HG03575 (cell line): Measurements from ENCODE around the gene USP6NL.

Experiments
- ATAC-seq: cut with Tn5 transposase; IDR thresholded peaks from one replicate; pipeline ENCODE4 v1.9.1; 2021; ENCODE audit not compliant: unreplicated experiment, insufficient number of reproducible peaks, low FRiP score; ENCODE audit errors: extremely low read depth

Gene USP6NL

GRCh38 chr10:11562888-11563287, 48.6 kb downstream of the USP6NL start:
- no peak for ATAC-seq

DNA sequence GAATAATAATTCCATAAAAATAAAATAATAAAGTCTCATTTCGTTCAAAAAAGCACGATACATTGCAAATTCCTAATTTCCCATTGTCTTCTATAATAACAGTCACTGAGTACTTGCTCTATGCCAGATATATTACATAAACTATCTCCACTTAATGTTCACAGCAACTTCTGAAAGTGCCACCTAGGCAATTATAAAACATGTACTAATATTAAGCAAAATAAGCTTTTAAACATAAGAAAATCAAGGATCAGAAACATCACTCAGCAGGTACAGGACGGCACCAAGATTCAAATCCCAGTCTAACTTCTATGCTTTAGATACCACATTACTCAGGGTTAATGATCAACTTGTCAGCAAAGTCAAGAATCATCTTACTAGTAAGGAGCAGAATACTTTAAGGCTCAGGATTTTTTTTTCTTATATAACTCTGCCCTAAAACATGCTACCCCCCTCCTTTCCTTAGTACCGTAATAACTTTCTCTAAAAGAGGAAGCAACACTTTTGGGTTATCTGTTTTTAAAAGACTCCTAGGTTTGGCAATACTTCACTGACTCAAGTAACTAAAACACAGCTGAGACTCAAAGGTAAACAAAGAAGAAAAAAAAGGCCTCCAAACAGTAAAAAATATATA, 51.3 kb downstream of the USP6NL start:
- peak; percentile 54 for ATAC-seq

GRCh38 chr10:11557967-11558366, 53.5 kb downstream of the USP6NL start:
- ATAC-seq, result no peak

- ATAC-seq, result no peak
Observed at GRCh38 chr10:11557513-11557912, 53.9 kb downstream of the USP6NL start.

DNA sequence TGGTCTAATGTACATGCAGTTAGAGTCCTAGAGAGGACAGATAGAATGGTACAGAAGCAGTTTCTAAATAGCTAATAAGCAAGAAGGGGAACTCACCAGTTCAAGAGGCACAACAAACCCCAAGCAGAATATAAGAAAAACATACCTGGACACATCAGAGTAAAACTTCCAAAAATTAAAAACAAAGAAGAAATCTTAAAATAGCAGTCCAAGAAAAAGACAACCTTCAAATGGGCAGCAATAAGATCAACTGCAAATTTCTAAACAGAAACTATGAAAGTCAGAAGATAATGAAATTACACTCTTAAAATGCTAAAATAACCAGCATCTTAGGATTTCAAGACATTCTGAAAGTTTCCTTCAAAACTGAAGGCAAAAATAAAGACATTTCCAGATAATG, 55.9 kb downstream of the USP6NL start:
- ATAC-seq, result no peak

DNA sequence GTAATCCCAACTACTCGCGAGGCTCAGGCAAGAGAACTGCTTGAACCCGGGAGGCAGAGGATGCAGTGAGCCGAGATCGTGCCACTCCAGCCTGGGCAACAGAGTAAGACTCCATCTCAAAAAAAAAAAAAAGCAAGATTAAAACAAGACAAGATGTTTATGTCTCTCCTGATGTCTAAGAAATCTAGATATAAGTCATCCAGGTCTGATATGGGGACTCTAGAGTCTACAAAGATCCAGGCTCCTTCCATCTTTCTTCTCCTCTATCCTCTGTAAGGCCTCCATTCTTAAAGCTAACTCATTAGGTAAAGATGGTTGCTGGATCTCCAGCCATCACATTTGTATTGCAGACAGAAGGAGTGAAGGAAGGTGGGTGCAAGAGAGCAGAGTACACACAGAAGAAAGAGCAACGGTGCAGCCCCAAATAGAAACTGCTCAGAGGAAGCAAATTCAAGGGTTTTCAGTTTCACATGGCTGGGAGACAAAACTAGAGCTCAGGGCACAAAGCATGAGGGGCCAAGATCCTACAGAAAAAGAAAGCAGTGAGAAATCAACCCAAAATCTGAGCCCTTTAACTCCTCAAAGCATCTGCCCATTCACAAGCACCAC, 57.6 kb downstream of the USP6NL start:
- ATAC-seq, result no peak

GRCh38 chr10:11551916-11552602, 59.4 kb downstream of the USP6NL start:
- ATAC-seq, result no peak

- ATAC-seq, result no peak
Observed at GRCh38 chr10:11551104-11551503, 60.3 kb downstream of the USP6NL start.

DNA sequence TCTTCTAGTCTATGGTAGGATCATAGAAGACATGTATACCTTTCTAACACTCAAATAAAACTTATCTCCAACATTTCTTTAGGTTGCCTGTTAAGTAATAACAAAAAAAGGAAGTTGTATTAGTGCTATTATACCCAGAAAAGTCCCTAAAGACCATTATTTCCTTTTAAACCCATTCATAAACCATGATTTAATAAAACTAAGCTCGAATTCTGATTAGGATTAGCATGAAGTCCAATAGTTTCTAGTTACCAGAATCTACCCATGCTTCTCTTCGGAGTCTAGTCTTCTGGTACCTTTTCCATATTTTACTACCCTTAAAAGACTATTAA, 62.7 kb downstream of the USP6NL start:
- no peak for ATAC-seq

- no peak for ATAC-seq
Observed at GRCh38 chr10:11548065-11548767, 63.2 kb downstream of the USP6NL start.

DNA sequence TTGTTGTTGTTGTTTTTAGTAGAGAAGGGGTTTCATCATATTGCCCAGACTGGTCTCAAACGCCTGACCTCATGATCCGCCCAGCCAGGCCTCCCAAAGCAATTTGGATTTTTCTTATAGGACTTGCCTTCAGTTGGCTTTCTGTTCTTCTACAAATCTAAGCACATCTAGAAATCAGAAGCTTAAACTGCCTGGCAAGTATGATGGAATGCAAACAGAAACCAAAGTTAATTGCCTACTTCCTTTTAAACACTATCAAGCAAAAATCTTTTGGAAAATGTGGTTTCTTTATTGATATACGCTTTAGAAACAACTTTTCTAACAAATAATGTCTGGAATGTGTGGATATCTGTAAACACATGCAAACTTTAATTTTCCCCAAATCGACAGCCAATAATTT, 64.9 kb downstream of the USP6NL start:
- no peak for ATAC-seq

- no peak for ATAC-seq
Observed at GRCh38 chr10:11541296-11541695, 70.2 kb downstream of the USP6NL start.

DNA sequence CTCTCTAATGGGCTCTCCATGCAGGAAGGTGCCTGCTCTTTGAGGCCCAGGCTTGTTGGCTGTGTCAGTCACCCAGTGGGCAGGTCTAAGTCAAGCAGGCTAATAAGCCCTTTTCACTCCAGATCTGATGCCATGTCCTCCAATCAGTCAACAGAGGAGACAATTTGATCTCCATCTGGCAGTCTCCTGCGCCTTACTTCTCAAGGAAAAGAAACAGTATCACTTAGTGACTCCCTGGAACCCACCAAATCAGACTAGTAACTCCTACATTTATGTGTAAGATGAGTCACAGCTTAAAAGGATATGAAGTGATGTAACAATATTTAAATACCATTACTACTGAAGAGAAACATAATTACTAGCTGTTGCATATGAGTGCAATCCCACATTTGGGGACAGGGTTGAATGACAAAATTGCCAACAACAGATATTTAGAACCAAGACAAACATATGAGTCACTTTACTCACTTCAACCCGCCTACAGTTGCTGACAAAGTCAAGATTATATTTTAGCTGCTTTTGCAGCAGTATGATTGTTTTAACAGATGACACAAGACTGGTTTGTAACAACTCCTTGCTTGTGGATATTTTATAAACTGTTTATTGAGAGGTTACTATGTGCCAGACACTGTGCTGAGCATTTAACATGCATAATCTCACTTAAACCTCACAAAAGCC, 72.1 kb downstream of the USP6NL start:
- no peak for ATAC-seq

GRCh38 chr10:11538834-11539190, 72.6 kb downstream of the USP6NL start:
- ATAC-seq, result no peak

DNA sequence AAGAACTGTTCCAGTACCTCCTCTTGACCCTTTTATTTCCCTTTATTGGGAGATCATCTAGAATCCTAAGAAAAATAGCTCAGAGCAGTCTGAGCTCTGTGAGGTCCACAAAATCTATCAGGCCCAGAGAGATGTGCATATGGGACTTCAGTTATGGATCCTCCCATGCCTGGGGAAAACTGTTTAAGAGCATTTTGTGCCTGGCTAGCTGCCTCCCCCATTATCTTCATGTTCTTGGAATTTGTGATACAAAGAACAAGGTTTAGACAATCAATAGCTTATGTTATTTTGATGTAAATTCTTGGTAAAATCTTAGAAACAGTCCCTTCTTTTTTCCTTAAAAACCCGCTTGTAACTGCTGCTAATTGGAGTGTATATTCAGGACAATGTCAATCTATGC, 75.2 kb downstream of the USP6NL start:
- ATAC-seq, result no peak

DNA sequence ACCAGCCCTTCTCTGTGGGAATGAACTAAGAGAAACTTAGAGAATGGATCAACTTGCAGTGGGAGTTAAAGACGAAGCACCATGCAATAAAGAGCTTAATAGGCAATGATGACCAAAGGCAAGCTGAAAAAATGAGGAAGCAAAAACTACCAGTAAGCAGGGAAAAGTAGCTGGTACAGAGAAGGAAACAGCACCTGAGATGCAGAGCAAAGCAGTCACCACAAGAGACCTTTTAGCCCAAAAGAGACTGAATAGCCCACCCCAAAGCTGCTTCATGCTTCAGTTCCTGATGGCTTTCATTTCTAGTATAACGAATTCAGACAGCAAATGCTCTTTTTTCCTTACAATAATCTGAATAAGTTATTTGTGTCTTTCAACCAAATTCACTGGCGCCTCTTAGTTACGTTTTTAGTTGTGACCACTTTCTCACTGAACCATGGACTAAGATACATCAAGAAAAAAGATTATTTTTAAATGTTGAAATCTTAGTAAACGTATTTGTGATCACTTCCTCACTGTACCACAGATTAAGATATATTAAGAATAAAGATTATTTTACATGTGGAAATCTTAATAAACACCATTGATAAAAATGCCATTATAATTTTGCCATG, 76.0 kb downstream of the USP6NL start:
- no peak for ATAC-seq

DNA sequence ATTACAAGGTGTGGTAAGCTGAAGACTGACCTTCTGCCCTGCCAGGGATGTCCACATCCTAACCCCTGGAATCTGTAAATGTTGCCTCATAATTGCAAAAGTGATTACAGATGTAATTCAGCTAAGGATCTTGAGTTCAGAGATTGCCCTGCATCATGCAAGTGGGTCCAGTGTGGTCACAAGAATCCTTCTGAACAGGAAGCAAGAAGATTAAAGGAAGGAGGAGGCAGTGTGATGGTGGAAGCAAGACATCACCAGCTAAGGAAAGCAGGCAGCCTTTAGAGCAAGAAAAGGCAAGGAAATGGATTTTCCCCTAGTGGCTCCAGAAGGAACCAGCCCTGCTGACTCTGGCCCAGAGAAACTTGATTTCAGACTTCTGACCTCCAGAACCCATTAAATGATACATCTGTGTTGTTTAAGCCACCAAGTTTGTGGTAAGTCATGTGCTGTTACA, 78.1 kb downstream of the USP6NL start:
- ATAC-seq, result no peak

DNA sequence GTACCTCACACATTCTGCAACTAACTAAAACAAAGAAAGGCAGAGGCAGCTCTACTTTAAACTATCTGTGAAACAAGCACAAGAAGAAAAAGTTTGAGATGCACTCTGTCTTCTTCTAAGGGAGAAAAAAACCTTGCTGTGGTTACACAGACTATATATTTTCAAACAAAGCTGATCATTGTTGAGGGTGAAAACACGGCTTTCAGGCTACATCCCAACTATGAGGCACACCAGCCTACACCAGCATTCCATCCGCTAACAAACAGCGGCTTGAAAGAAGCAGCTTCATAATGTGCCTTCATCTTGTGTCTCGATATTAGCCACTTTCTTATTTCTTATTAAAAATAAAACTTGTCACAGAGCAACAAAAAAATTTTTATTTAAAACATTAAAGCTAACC, 79.1 kb downstream of the USP6NL start:
- no peak for ATAC-seq

- ATAC-seq, result no peak
Observed at GRCh38 chr10:11530806-11531205, 80.6 kb downstream of the USP6NL start.
